Activated T-cell treated with anti-CD3 and anti-CD28 coated beads for 4 hours (primary cell): ENCODE data around the gene ADAD1.

ENCODE experiments used
- DNase-seq: peaks from one replicate; pipeline ENCODE4 v3.0.0-alpha.2; 2020

The ADAD1 gene

DNA sequence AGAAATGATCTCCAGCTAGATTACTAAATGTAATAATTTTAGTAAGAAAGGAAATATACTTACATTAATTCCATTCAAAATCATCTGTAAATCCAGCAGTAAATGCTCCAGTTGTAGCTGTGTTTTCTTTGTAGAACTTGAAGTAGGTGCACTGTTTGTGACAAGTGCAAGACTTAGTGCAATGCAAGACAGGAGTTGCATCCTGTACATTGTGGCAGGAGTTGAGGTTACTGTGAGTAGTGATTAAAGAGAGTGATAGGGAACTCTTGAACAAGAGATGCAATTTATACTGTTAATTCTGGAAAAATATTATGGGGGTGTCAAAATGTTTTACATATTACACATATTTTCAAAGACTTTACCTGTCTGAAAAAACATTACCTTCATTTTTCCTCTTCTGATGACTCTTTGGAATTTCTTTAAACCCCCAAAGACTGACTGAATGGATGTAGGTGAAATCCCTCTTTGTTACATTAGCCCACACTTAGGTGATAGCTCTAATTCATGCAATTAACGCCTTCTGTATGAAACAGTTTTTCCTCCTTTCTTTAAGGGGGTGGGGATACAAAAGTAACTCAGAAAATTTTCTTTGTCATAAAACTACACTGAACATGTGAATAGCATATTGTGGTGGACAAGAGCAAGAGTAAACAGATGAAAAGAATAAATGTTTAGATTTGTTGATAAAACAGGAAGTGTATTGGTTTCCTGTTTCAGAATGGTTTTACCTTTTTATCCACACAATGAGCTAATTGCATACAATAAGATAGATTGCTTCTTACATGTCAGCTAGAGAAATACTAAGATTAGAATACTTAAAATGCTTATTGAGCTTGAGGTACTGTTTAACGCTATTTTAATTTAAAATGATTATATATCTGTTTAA lies 77.7 kb downstream of the ADAD1 start, which contains the start of gene IL2:
TSS of gene IL2 (minus strand) at position 495 of the 886 bp plus-strand sequence. CDS start at position 210, 285 bp downstream.
- DNase-seq = no peak

DNA sequence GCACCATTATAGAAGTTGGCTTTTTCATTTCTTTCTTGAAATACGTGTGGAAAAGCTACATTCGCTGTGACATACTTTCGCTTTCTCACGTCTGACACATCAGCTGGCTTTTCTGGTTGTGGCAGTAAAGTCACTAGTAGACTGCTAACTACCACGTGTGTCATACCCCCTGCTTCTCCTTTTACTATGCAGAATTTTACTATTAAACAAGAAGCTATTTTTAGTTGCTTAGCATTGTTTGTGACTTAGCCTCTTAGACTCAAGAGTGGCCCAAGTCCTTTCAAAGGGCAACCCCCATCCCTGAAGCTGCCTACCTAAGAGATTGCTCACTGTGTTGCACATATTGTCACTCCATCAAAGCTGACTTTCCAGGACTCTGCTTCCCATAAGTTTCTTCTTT lies 79.8 kb downstream of the ADAD1 start:
- DNase-seq = peak; percentile 24

DNA sequence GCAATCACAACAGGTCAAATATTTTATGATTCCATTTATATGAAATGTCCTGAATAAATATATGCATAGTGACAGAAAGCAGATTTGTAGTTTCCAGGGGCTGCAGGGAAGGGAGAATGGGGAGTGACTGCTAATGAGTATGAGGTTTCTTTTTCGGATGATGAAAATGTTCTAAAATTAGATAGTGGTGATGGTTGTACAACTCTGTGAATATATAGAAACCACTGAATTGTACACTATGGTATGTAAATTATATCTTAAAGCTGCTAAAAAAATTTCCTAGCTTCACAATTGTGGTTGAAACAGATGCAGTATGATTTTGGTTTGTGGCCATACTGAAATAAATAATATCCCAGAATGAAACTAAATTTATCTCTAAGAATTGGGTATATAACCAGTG lies 90.6 kb downstream of the ADAD1 start:
- no peak for DNase-seq

DNA sequence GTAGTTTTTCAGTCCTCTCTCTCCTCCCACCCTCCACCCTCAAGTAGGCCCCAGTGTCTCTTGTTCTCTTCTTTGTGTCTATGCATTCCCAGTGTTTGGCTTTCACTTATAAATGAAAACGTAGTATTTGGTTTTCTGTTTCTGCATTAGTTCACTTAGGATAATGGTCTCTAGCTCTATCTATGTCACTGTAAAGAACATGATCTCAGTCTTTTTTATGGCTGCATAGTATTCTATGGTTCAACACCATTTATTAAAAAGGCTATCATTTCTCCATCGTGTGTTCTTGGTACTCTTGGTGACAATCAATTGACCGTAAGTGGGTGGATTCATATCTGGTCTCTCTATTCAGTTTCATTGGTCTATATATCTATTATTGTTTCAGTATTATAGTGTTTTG lies 96.4 kb downstream of the ADAD1 start:
- DNase-seq = no peak

DNA sequence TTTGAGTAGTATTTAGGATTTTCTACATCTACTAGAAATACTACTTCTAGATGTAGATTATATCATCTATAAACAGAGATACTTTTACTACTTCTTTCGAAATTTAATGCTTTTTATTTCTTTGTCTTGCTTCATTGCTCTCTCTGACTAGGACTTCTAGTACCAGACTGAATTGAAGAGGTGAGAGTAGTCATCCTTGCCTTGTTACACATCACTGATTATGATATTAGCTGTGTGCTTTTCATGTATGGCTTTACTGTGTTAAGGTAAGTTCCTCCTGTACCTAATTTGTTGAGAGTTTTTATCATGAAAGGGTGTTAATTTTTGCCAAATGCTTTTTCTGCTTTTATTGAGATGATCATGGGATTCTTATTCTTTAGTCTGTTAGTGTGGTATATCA lies 97.3 kb downstream of the ADAD1 start:
- no peak for DNase-seq

DNA sequence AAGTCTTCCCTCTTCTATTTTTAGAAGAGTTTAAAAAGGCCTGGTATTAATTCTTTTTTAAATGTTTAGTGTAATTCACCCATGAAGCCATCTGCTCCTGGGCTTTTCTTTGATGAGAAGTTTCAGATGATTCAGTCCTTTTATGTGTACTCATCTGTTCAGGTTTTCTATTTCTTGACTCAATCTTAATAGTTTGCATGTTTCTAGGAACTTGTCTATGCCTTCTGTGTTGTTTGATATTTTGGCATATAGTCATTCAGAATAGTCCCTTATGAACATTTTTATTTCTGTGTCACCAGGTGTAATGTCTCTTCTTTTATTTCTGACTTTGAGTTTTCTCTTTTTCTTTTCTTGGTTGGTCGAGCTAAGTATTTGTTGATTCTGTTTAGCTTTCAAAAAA lies 97.9 kb downstream of the ADAD1 start:
- no peak for DNase-seq
